Endothelial cell of umbilical vein (primary cell): ENCODE data around the gene SKAP1. TPM values are rescaled to one million over a fixed set of nuclear protein-coding genes. Genes with fewer than 3 reads are reported as not detected.

ENCODE experiments used
- BruUV-seq: library from RNA; stranded (reverse); fragments of 400-500 nt; replicated peaks from 2 replicates; lab custom pipeline; 2021; lab: Mats Ljungman, UMichigan
- CTCF ChIA-PET: fragments of 300-600, 350-600 bp; sonication (Branson Sonifier 250); formaldehyde crosslinking; loops from one replicate; lab custom pipeline; 2021; ENCODE audit warnings: antibody characterized with exemption, inconsistent platforms; lab: Charles Lee
- POLR2A ChIA-PET: fragments of 300-600, 350-600 bp; sonication (Branson Sonifier 250); formaldehyde crosslinking; loops from one replicate; lab custom pipeline; 2021; ENCODE audit warnings: antibody characterized with exemption, inconsistent platforms; lab: Charles Lee
- DNase-seq: peaks from one replicate; pipeline ENCODE4 v3.0.0-alpha.2; 2011; ENCODE audit warnings: low read depth, low spot score
- FAIRE-seq: peaks from 2 replicates; lab custom pipeline; 2011; peaks lifted over from hg19 to GRCh38; lab: Jason Lieb, UNC
- H2AFZ ChIP-seq: 2 replicates; pipeline ENCODE4 v1.6.0; 2012; ENCODE audit warnings: low read depth, low read length, control low read depth, inconsistent platforms
- H3K27ac ChIP-seq: 2 replicates; pipeline ENCODE4 v1.5.1; 2011; ENCODE audit warnings: low read depth, mild to moderate bottlenecking, control low read depth, low read length, moderate library complexity; ENCODE audit not compliant: insufficient read depth
- H3K27me3 ChIP-seq, 2 experiments: 2 replicates each; pipeline versions ENCODE4 v1.6.0 to v1.6.1; 2011; ENCODE audit warnings: low read length in 2 of 2, mixed read lengths in 1 of 2; ENCODE audit not compliant: control insufficient read depth in 2 of 2, insufficient read depth in 2 of 2
- H3K36me3 ChIP-seq, 2 experiments: 2 replicates in 1 of 2; 3 replicates in 1 of 2; pipeline ENCODE4 v1.5.1; 2011; ENCODE audit warnings: low read length in 2 of 2, mild to moderate bottlenecking in 1 of 2, moderate library complexity in 1 of 2; ENCODE audit not compliant: control insufficient read depth in 2 of 2, insufficient read depth in 2 of 2; ENCODE audit errors: extremely low read depth in 1 of 2
- H3K4me1 ChIP-seq: 3 replicates; pipeline ENCODE4 v1.5.1; 2011; ENCODE audit warnings: mild to moderate bottlenecking, low read length; ENCODE audit not compliant: control insufficient read depth, insufficient read depth; ENCODE audit errors: extremely low read depth
- H3K4me2 ChIP-seq: 2 replicates; pipeline ENCODE4 v1.6.1; 2011; ENCODE audit warnings: low read length, control low read depth, mixed read lengths; ENCODE audit not compliant: insufficient read depth
- H3K4me3 ChIP-seq, 3 experiments: fragments of 200-600 bp in 1 of 3; sonication (generic), shearing (Covaris generic) in 1 of 3; replicated peaks in 1 of 3; 2 replicates each; pipeline ENCODE4 v1.5.1; 2011 to 2016; ENCODE audit warnings: control low read depth in 3 of 3, low read length in 3 of 3, mild to moderate bottlenecking in 2 of 3, inconsistent platforms in 1 of 3, low read depth in 1 of 3, moderate library complexity in 1 of 3; ENCODE audit not compliant: insufficient read depth in 1 of 3
- H3K79me2 ChIP-seq: 2 replicates; pipeline ENCODE4 v1.6.0; 2012; ENCODE audit warnings: low read length, inconsistent platforms; ENCODE audit not compliant: control insufficient read depth, insufficient read depth
- H3K9ac ChIP-seq: replicated peaks from 2 replicates; pipeline ENCODE3; 2011; ENCODE audit warnings: low read length, control low read depth; ENCODE audit not compliant: insufficient read depth; ENCODE audit errors: extremely low read depth
- H3K9me1 ChIP-seq: replicated peaks from 3 replicates; pipeline ENCODE4 v1.6.0; 2011; ENCODE audit warnings: mild to moderate bottlenecking, low read length; ENCODE audit not compliant: control insufficient read depth, insufficient read depth; ENCODE audit errors: extremely low read depth
- H3K9me3 ChIP-seq: replicated peaks from 2 replicates; pipeline ENCODE4 v1.5.1; 2012; ENCODE audit warnings: low read length, inconsistent platforms; ENCODE audit not compliant: control insufficient read depth, insufficient read depth
- H4K20me1 ChIP-seq: replicated peaks from 2 replicates; pipeline ENCODE3; 2011; ENCODE audit warnings: mild to moderate bottlenecking, low read length; ENCODE audit not compliant: control insufficient read depth, insufficient read depth; ENCODE audit errors: extremely low read depth
- EZH2 ChIP-seq: IDR thresholded peaks from 2 replicates; pipeline ENCODE4 v1.6.1; 2012; ENCODE audit warnings: borderline replicate concordance, low read depth, mild to moderate bottlenecking, moderate library complexity, low read length, inconsistent platforms; ENCODE audit not compliant: severe bottlenecking
- FOS ChIP-seq: IDR thresholded peaks from 2 replicates; pipeline ENCODE4 v1.6.1; 2011; ENCODE audit warnings: mild to moderate bottlenecking, low read length, moderate library complexity, borderline replicate concordance; ENCODE audit not compliant: insufficient read depth
- GATA2 ChIP-seq: IDR thresholded peaks from 2 replicates; pipeline ENCODE4 v1.7.0; 2011; ENCODE audit warnings: low read depth, mild to moderate bottlenecking, moderate library complexity, mixed read lengths, low read length; ENCODE audit not compliant: insufficient read length, insufficient read depth
- JUN ChIP-seq: IDR thresholded peaks from 2 replicates; pipeline ENCODE4 v1.6.1; 2011; ENCODE audit warnings: borderline replicate concordance, low read depth; ENCODE audit not compliant: insufficient read length, insufficient read depth
- MYC ChIP-seq: IDR thresholded peaks from one replicate; pipeline ENCODE4 v1.6.1; 2011; ENCODE audit warnings: mild to moderate bottlenecking, low read depth, low read length
- POLR2A ChIP-seq: IDR thresholded peaks from 2 replicates; pipeline ENCODE4 v1.6.1; 2012; ENCODE audit warnings: low read depth, mild to moderate bottlenecking, control low read depth, low read length
- POLR2AphosphoS5 ChIP-seq: IDR thresholded peaks from 2 replicates; pipeline ENCODE4 v1.6.1; 2012; ENCODE audit warnings: low read depth, mild to moderate bottlenecking, control low read depth, low read length, moderate library complexity; ENCODE audit not compliant: insufficient read depth
- dilution Hi-C: fragments of 300-500 bp; cut with MboI; formaldehyde crosslinking; loops from one replicate; pipeline ENCODE4 v1.15.0; 2019; ENCODE audit warnings: low sequenced_read_pairs; ENCODE audit not compliant: extremely low pct_ligation_motif_present
- intact Hi-C: fragments of 100-400 bp; cut with micrococcal nuclease; formaldehyde crosslinking; loops from one replicate; pipeline ENCODE4 v1.10.0; 2022
- polyA plus RNA-seq, 4 experiments: library from polyadenylated mRNA; depleted of rRNA in 3 of 4; stranded (reverse) in 3 of 4; unstranded in 1 of 4; fragments of >200 nt; gene quantifications; 2 replicates each; pipeline versions ENCODE4 v1.2.1 to v1.2.3, GENCODE V29; 2011 to 2012; ENCODE audit warnings: missing spikeins in 1 of 4
- total RNA-seq: library from RNA; stranded (reverse); gene quantifications from 2 replicates; pipeline ENCODE4 v1.2.3, GENCODE V29; 2021
- TF ChIP-seq, protein P1 (sequence below), 2 donors: IDR thresholded peaks; 1 replicate in 1 of 2; 2 replicates in 1 of 2; pipeline ENCODE4 v1.5.1; 2011; ENCODE audit warnings: low read length in 2 of 2, mild to moderate bottlenecking in 2 of 2, moderate library complexity in 2 of 2, control low read depth in 1 of 2, inconsistent platforms in 1 of 2, low read depth in 1 of 2; ENCODE audit not compliant: insufficient read depth in 1 of 2; ENCODE audit errors: extremely low read depth in 1 of 2
- TF ChIP-seq, protein P2 (sequence below): IDR thresholded peaks from 2 replicates; pipeline ENCODE4 v1.6.1; 2011; ENCODE audit not compliant: insufficient read depth, insufficient read length

Gene SKAP1
- total and polyA plus RNA-seq, 2 donors (not counting 3 experiments of a cell fraction or from before 2014, with no cell fraction given): 0.75 TPM; not detected in 1

- dilution Hi-C loops: no loop called here
- Histone ChIP-seq H3K9ac (no peak overlapping the region), H3K9me1 (no peaks in the 10 kb centered on the region), H3K4me1 (peaks cover 5% of the 10 kb centered on the region), H3K27ac (no peak overlapping the region), H2AFZ (no peak overlapping the region), H3K4me3 (no peak overlapping the region), H4K20me1 (no peaks in the 10 kb centered on the region), H3K36me3 (no peaks in the 10 kb centered on the region), H3K79me2 (no peaks in the 10 kb centered on the region), H3K9me3 (no peaks in the 10 kb centered on the region), H3K4me2 (no peak overlapping the region), H3K27me3 (no peaks in the 10 kb centered on the region)
- POLR2A ChIA-PET: no interaction called here
- BruUV-seq: no TSS peak
- intact Hi-C loops: no loop called here
- DNase-seq: no peak
- no peak for FAIRE-seq
- CTCF ChIA-PET: interaction anchor here (0.9 to 3.1 kb wide), 6 partner anchors 14 to 96 kb away, joined by 3 to 11 read pairs (median 8); no protein-coding TSS in a partner anchor
- TF ChIP-seq, protein P1, sequence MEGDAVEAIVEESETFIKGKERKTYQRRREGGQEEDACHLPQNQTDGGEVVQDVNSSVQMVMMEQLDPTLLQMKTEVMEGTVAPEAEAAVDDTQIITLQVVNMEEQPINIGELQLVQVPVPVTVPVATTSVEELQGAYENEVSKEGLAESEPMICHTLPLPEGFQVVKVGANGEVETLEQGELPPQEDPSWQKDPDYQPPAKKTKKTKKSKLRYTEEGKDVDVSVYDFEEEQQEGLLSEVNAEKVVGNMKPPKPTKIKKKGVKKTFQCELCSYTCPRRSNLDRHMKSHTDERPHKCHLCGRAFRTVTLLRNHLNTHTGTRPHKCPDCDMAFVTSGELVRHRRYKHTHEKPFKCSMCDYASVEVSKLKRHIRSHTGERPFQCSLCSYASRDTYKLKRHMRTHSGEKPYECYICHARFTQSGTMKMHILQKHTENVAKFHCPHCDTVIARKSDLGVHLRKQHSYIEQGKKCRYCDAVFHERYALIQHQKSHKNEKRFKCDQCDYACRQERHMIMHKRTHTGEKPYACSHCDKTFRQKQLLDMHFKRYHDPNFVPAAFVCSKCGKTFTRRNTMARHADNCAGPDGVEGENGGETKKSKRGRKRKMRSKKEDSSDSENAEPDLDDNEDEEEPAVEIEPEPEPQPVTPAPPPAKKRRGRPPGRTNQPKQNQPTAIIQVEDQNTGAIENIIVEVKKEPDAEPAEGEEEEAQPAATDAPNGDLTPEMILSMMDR (IDR thresholded peaks at IDR 0.05; ENCODE audit: extremely low read depth in 1 of 2, insufficient read depth in 1 of 2, low read depth in 1 of 2, low read length in 2 of 2): no peak
- no peak for TF ChIP-seq GATA2
- TF ChIP-seq EZH2: no peak
- no peak for TF ChIP-seq JUN
- TF ChIP-seq FOS: no peak
- TF ChIP-seq, protein P2, sequence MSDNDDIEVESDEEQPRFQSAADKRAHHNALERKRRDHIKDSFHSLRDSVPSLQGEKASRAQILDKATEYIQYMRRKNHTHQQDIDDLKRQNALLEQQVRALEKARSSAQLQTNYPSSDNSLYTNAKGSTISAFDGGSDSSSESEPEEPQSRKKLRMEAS: no peak
- TF ChIP-seq MYC: no peak
- no peak for TF ChIP-seq POLR2AphosphoS5
- no peak for TF ChIP-seq POLR2A
Measured at GRCh38 chr17:48278760-48279491, 151.1 kb downstream of the SKAP1 start.
